AG10803 (cell line): ENCODE data around the gene REV3L.
"Not testable (repeated sequence)": the region's sequence is repeated elsewhere in the genome, so short reads cannot be mapped to it uniquely, and the experiment has no call there.

ENCODE experiments used
- DNase-seq: peaks from one replicate; pipeline ENCODE4 v3.0.0; 2010; ENCODE audit warnings: low read depth
- H3K4me3 ChIP-seq: 2 replicates; pipeline ENCODE4 v1.5.1; 2011; ENCODE audit warnings: mild to moderate bottlenecking, low read length, control low read depth
- CTCF ChIP-seq: conservative IDR thresholded peaks from 2 replicates; pipeline ENCODE4 v1.5.1; 2011; ENCODE audit warnings: mild to moderate bottlenecking, low read length, control low read depth, inconsistent platforms

The REV3L gene

GRCh38 chr6:111337829-111338236 is 145.2 kb downstream of the REV3L start:
- DNase-seq, result no peak
- TF ChIP-seq CTCF, result no peak
- no peak overlapping the region for H3K4me3 ChIP-seq

GRCh38 chr6:111329882-111330633 is 153.0 kb downstream of the REV3L start:
- no peak for DNase-seq
- no peak for TF ChIP-seq CTCF
- no peak overlapping the region for H3K4me3 ChIP-seq

DNA sequence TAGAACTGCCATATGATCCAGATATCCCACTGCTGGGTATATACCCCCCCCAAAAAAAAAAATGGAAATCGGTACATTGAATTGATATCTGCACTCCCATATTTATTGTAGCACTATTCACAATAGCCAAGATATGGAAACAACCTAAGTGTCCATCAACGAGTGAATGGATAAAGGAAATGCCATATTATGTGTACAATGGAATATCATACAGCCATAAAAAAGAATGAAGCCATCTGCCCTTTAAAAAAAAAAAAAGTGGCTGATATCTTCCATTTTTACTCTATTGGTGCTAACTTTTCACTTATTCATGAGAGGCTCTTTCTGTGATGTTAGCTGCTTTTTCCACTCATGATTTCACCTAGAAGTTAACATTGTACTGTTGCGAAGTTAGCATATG is 156.5 kb downstream of the REV3L start:
- no peak for DNase-seq
- H3K4me3 ChIP-seq, result no peak overlapping the region
- no peak for TF ChIP-seq CTCF

GRCh38 chr6:111322145-111322544 is 160.9 kb downstream of the REV3L start:
- DNase-seq, result no peak
- H3K4me3 ChIP-seq, result no peak overlapping the region
- TF ChIP-seq CTCF, result no peak

DNA sequence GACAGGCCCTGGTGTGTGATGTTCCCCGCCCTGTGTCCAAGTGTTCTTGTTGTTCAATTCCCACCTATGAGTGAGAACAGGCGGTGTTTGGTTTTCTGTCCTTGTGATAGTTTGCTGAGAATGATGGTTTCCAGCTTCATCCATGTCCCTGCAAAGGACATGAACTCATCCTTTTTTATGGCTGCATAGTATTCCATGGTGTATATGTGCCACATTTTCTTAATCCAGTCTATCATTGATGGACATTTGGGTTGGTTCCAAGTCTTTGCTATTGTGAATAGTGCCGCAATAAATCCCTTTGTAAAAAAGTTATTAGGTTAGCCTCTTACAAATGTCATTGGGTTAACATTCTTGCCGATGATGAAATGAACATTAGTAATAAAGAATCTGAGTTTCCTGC is 175.1 kb downstream of the REV3L start:
- H3K4me3 ChIP-seq, DNase-seq: not testable (repeated sequence)

GRCh38 chr6:111307275-111307858 is 175.7 kb downstream of the REV3L start:
- TF ChIP-seq CTCF, result no peak
- no peak overlapping the region for H3K4me3 ChIP-seq
- no peak for DNase-seq

GRCh38 chr6:111306104-111306888 is 176.7 kb downstream of the REV3L start:
- H3K4me3 ChIP-seq, result no peak overlapping the region
- TF ChIP-seq CTCF, result no peak
- no peak for DNase-seq
